Breast epithelium (tissue), 3 donors: ENCODE data around the gene SLC49A4.

Experiments
- CTCF ChIP-seq, 3 donors: fragments of 450-650 bp; IDR thresholded peaks; one replicate each; pipeline ENCODE4 v1.5.1; 2016 to 2017; ENCODE audit warnings: antibody characterized with exemption in 3 of 3, mild to moderate bottlenecking in 3 of 3, moderate library complexity in 3 of 3
- POLR2A ChIP-seq: fragments of 450-650 bp; IDR thresholded peaks from one replicate; pipeline ENCODE4 v1.6.1; 2016; ENCODE audit warnings: antibody characterized with exemption, mild to moderate bottlenecking, moderate library complexity

- TF ChIP-seq CTCF (IDR thresholded peaks at IDR 0.05), result no peak
- no peak for TF ChIP-seq POLR2A
These were observed 34.2 kb upstream of the SLC49A4 start for GRCh38 chr3:122760453-122761271.
